Measurements from ENCODE around the gene LOXL1.

Gene LOXL1

GRCh38 chr15:73952913-73953750, 26.9 kb downstream of the LOXL1 start:
- H3K4me3 ChIP-seq (ENCODE audit: control insufficient read depth, low read depth, low read length): no peak overlapping the region
- no peak for TF ChIP-seq CTCF (conservative IDR thresholded peaks at IDR 0.05; ENCODE audit: control insufficient read depth, insufficient read depth, low read depth, low read length)
- DNase-seq (ENCODE audit: low read depth): no peak

- no peak overlapping the region for H3K4me3 ChIP-seq (ENCODE audit: control insufficient read depth, low read depth, low read length)
- TF ChIP-seq CTCF (conservative IDR thresholded peaks at IDR 0.05; ENCODE audit: control insufficient read depth, insufficient read depth, low read depth, low read length): no peak
- no peak for DNase-seq (ENCODE audit: low read depth)
Observed at GRCh38 chr15:73954188-73955145, 28.2 kb downstream of the LOXL1 start.

- H3K4me3 ChIP-seq (ENCODE audit: control insufficient read depth, low read depth, low read length): no peak overlapping the region
- no peak for DNase-seq (ENCODE audit: low read depth)
- TF ChIP-seq CTCF (conservative IDR thresholded peaks at IDR 0.05; ENCODE audit: control insufficient read depth, insufficient read depth, low read depth, low read length): no peak
Observed at GRCh38 chr15:73955326-73955725, 29.1 kb downstream of the LOXL1 start.

- TF ChIP-seq CTCF (conservative IDR thresholded peaks at IDR 0.05; ENCODE audit: control insufficient read depth, insufficient read depth, low read depth, low read length): no peak
- no peak overlapping the region for H3K4me3 ChIP-seq (ENCODE audit: control insufficient read depth, low read depth, low read length)
- peak; percentile 28 for DNase-seq (ENCODE audit: low read depth)
Observed at GRCh38 chr15:73955861-73956742, 29.8 kb downstream of the LOXL1 start.

- no peak overlapping the region for H3K4me3 ChIP-seq (ENCODE audit: control insufficient read depth, low read depth, low read length)
- peak; percentile 92 for DNase-seq (ENCODE audit: low read depth)
- TF ChIP-seq CTCF (conservative IDR thresholded peaks at IDR 0.05; ENCODE audit: control insufficient read depth, insufficient read depth, low read depth, low read length): no peak
Observed at GRCh38 chr15:73956743-73957135, 30.5 kb downstream of the LOXL1 start.

- no peak for TF ChIP-seq CTCF (conservative IDR thresholded peaks at IDR 0.05; ENCODE audit: control insufficient read depth, insufficient read depth, low read depth, low read length)
- DNase-seq (ENCODE audit: low read depth): no peak
- no peak overlapping the region for H3K4me3 ChIP-seq (ENCODE audit: control insufficient read depth, low read depth, low read length)
Observed at GRCh38 chr15:73957276-73957675, 31.0 kb downstream of the LOXL1 start.

Data from fibroblast of mammary gland (primary cell).